ENCODE measurements around the gene TTC21A. TPM values are rescaled to one million over a fixed set of nuclear protein-coding genes. Genes with fewer than 3 reads are reported as not detected.

Gene TTC21A
- total RNA-seq, 1 donor from 2014 or later: 7.8 TPM

DNA sequence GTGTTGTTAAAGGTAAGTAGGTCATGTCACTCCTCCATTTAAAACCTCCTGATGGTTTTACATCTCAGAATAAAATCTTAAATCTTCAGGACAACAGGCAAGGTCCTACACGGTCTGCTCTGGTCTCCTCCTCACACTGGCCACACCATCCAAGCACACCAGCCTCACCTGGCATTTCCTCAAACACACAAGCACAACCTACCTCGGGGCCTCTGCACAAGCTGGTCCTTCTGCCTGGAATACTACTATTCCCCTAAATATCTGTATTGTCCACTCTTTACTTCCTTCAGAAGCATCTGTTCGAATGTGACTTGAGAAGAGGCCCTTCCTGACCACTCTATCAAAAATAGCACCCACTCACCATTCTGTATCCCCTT lies 1.8 kb upstream of the TTC21A start:
- DNase-seq: no peak
- H3K27ac Mint-ChIP-seq (ENCODE audit: unreplicated experiment): peak overlapping the region; percentile 2
- no peak for TF ChIP-seq CTCF (IDR thresholded peaks at IDR 0.05; ENCODE audit: partially characterized antibody, unreplicated experiment)

DNA sequence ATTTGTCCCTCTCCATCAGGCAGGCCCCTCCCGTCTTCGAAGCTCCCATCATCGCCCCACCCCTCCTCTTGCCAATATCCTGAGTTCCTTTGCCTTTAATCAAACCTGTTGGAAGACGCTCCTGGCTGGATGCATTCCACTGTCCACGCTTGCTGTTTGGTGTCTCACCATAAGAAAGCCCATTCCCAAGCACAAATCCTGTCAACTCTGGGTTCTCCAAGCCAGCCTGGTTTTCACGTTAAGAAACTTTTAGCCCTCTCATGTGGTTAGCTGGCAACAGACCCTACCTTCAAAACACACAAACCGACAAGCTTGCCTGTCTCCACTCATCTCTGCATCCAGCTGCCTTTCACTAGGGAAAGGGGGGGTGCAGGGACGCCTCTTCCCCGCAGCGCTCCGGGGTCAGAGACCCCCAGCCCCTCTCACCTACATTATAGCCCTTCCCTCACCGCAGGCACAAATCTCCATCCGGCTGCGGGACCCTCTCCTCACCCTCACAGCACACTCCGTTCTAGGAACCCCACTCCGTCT lies 1.1 kb upstream of the TTC21A start:
- Mint-ChIP-seq H3K27me3 (ENCODE audit: unreplicated experiment) (peaks cover 5% of the 10 kb centered on the region), H3K27ac (ENCODE audit: unreplicated experiment) (no peak overlapping the region), H3K4me1 (ENCODE audit: low read depth, unreplicated experiment) (peaks cover 22% of the 10 kb centered on the region), H3K4me3 (ENCODE audit: unreplicated experiment) (peak overlapping the region; percentile 98), H3K36me3 (ENCODE audit: unreplicated experiment) (no peaks in the 10 kb centered on the region), H3K9me3 (ENCODE audit: unreplicated experiment) (peaks cover 13% of the 10 kb centered on the region)
- no peak for TF ChIP-seq CTCF (IDR thresholded peaks at IDR 0.05; ENCODE audit: partially characterized antibody, unreplicated experiment)
- no peak for DNase-seq

More for the DNA sequence above, 1.8 kb upstream of the TTC21A start:
- peak overlapping the region; percentile 98 for H3K4me3 Mint-ChIP-seq (ENCODE audit: unreplicated experiment)
- peaks cover 13% of the 10 kb centered on the region for H3K9me3 Mint-ChIP-seq (ENCODE audit: unreplicated experiment)
- H3K36me3 Mint-ChIP-seq (ENCODE audit: unreplicated experiment): no peaks in the 10 kb centered on the region
- peaks cover 5% of the 10 kb centered on the region for H3K27me3 Mint-ChIP-seq (ENCODE audit: unreplicated experiment)
- peaks cover 22% of the 10 kb centered on the region for H3K4me1 Mint-ChIP-seq (ENCODE audit: low read depth, unreplicated experiment)

- peaks cover 13% of the 10 kb centered on the region for H3K9me3 Mint-ChIP-seq (ENCODE audit: unreplicated experiment)
- DNase-seq: peak; percentile 65
- H3K27me3 Mint-ChIP-seq (ENCODE audit: unreplicated experiment): peaks cover 5% of the 10 kb centered on the region
- peaks cover 22% of the 10 kb centered on the region for H3K4me1 Mint-ChIP-seq (ENCODE audit: low read depth, unreplicated experiment)
- H3K4me3 Mint-ChIP-seq (ENCODE audit: unreplicated experiment): peak overlapping the region; percentile 98
- TF ChIP-seq CTCF (IDR thresholded peaks at IDR 0.05; ENCODE audit: partially characterized antibody, unreplicated experiment): no peak
- H3K36me3 Mint-ChIP-seq (ENCODE audit: unreplicated experiment): no peaks in the 10 kb centered on the region
- no peak overlapping the region for H3K27ac Mint-ChIP-seq (ENCODE audit: unreplicated experiment)
These were observed 561 bp upstream of the TTC21A start for GRCh38 chr3:39106851-39107387.

- Mint-ChIP-seq H3K4me3 (ENCODE audit: unreplicated experiment) (peak overlapping the region; percentile 99), H3K9me3 (ENCODE audit: unreplicated experiment) (peaks cover 13% of the 10 kb centered on the region), H3K27ac (ENCODE audit: unreplicated experiment) (peak overlapping the region; percentile 90), H3K36me3 (ENCODE audit: unreplicated experiment) (peaks cover 4% of the 10 kb centered on the region), H3K4me1 (ENCODE audit: low read depth, unreplicated experiment) (peaks cover 22% of the 10 kb centered on the region), H3K27me3 (ENCODE audit: unreplicated experiment) (peaks cover 5% of the 10 kb centered on the region)
- DNase-seq: no peak
- no peak for TF ChIP-seq CTCF (IDR thresholded peaks at IDR 0.05; ENCODE audit: partially characterized antibody, unreplicated experiment)
These were observed 775 bp downstream of the TTC21A start for GRCh38 chr3:39108200-39108710.

- peaks cover 17% of the 10 kb centered on the region for H3K4me1 Mint-ChIP-seq (ENCODE audit: low read depth, unreplicated experiment)
- no peak for DNase-seq
- peaks cover 13% of the 10 kb centered on the region for H3K9me3 Mint-ChIP-seq (ENCODE audit: unreplicated experiment)
- peaks cover 5% of the 10 kb centered on the region for H3K27me3 Mint-ChIP-seq (ENCODE audit: unreplicated experiment)
- H3K4me3 Mint-ChIP-seq (ENCODE audit: unreplicated experiment): no peak overlapping the region
- TF ChIP-seq CTCF (IDR thresholded peaks at IDR 0.05; ENCODE audit: partially characterized antibody, unreplicated experiment): no peak
- H3K27ac Mint-ChIP-seq (ENCODE audit: unreplicated experiment): no peak overlapping the region
- peaks cover 4% of the 10 kb centered on the region for H3K36me3 Mint-ChIP-seq (ENCODE audit: unreplicated experiment)
These were observed 1.6 kb downstream of the TTC21A start for GRCh38 chr3:39109086-39109485.
